ENCODE data around the gene CCDC27.

- TF ChIP-seq JUND (IDR thresholded peaks at IDR 0.05) (no peak), EZH2 (IDR thresholded peaks at IDR 0.05) (no peak), YY1 (IDR thresholded peaks at IDR 0.05; ENCODE audit: extremely low read depth, insufficient replicate concordance, low read depth, low read length) (no peak), CTCF (IDR thresholded peaks at IDR 0.05 in 2 of 3, conservative IDR thresholded peaks at IDR 0.05 in 1 of 3; ENCODE audit: borderline replicate concordance in 1 of 3, insufficient read depth in 1 of 3, low read depth in 2 of 3, low read length in 2 of 3) (no peak), POLR2AphosphoS5 (IDR thresholded peaks at IDR 0.05; ENCODE audit: low read depth, low read length) (no peak), MAX (IDR thresholded peaks at IDR 0.05) (no peak), POLR2A (IDR thresholded peaks at IDR 0.05; ENCODE audit: borderline replicate concordance, extremely low read depth, insufficient read depth, insufficient read length) (no peak), ZBTB33 (IDR thresholded peaks at IDR 0.05; ENCODE audit: extremely low read depth, insufficient replicate concordance, low read length) (no peak)
These were observed 27.1 kb downstream of the CCDC27 start for GRCh38 chr1:3779265-3779911.

Measured in HCT116 (cell line).